ENCODE data around the gene TULP1.

DNA sequence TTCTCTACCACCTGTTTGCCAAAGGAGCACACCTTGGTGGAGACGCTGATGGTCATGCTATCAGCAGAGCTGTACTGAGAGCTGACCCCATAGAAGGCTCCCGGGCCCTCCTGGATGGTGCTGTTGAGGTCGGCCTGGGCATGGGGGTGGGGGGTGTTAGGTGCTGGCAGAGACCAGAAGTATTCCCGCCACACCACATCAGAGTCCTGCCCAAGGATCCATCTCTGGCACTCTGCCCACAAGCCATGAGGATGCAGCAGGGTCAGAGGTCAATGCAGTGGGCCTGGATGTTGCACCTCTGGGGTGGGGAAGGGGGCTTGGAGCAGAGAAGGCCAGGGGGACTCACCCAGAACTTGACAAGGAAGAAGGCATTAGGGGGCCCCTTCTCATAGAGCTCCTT, 37.1 kb downstream of the TULP1 start:
- TF ChIP-seq, protein P1, sequence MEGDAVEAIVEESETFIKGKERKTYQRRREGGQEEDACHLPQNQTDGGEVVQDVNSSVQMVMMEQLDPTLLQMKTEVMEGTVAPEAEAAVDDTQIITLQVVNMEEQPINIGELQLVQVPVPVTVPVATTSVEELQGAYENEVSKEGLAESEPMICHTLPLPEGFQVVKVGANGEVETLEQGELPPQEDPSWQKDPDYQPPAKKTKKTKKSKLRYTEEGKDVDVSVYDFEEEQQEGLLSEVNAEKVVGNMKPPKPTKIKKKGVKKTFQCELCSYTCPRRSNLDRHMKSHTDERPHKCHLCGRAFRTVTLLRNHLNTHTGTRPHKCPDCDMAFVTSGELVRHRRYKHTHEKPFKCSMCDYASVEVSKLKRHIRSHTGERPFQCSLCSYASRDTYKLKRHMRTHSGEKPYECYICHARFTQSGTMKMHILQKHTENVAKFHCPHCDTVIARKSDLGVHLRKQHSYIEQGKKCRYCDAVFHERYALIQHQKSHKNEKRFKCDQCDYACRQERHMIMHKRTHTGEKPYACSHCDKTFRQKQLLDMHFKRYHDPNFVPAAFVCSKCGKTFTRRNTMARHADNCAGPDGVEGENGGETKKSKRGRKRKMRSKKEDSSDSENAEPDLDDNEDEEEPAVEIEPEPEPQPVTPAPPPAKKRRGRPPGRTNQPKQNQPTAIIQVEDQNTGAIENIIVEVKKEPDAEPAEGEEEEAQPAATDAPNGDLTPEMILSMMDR (IDR thresholded peaks at IDR 0.05): no peak
- no peak for TF ChIP-seq POLR2A (IDR thresholded peaks at IDR 0.05)
